H1 (cell line): ENCODE data around the gene CMIP. TPM values are rescaled to one million over a fixed set of nuclear protein-coding genes. Genes with fewer than 3 reads are reported as not detected.

Source experiments
- CTCF ChIA-PET: fragments of 300-600 bp; sonication (Branson Sonifier 250); formaldehyde crosslinking; loops from one replicate; lab custom pipeline; 2021; ENCODE audit not compliant: partially characterized antibody; lab: Charles Lee
- POLR2A ChIA-PET: fragments of 300-600 bp; sonication (Branson Sonifier 250); formaldehyde crosslinking; loops from one replicate; lab custom pipeline; 2021; ENCODE audit warnings: inconsistent platforms; ENCODE audit not compliant: partially characterized antibody; lab: Charles Lee
- DNase-seq, 2 experiments: peaks; one replicate each; pipeline versions ENCODE4 v3.0.0 to v3.0.0-alpha.2; 2010 to 2022; ENCODE audit warnings: low spot score in 2 of 2, low read depth in 1 of 2, mixed read lengths in 1 of 2
- FAIRE-seq: peaks from 2 replicates; lab custom pipeline; 2011; peaks lifted over from hg19 to GRCh38; lab: Jason Lieb, UNC
- H2AFZ ChIP-seq: 2 replicates; pipeline ENCODE4 v1.8.1; 2012; ENCODE audit warnings: low read length, inconsistent platforms
- H2AK5ac ChIP-seq: 2 replicates; pipeline ENCODE4 v1.6.1; 2013; ENCODE audit warnings: low read depth, low read length
- H2BK120ac ChIP-seq: replicated peaks from 2 replicates; pipeline ENCODE3; 2013; ENCODE audit warnings: low read depth, low read length, inconsistent platforms
- H2BK12ac ChIP-seq: 2 replicates; pipeline ENCODE4 v1.6.1; 2013; ENCODE audit warnings: low read depth, low read length
- H2BK15ac ChIP-seq: 2 replicates; pipeline ENCODE4 v1.6.1; 2013; ENCODE audit warnings: low read length
- H2BK20ac ChIP-seq: 2 replicates; pipeline ENCODE4 v1.6.1; 2013; ENCODE audit warnings: low read length
- H2BK5ac ChIP-seq: 2 replicates; pipeline ENCODE4 v1.6.1; 2013; ENCODE audit warnings: low read depth, low read length
- H3K14ac ChIP-seq: 2 replicates; pipeline ENCODE4 v1.6.1; 2013; ENCODE audit warnings: inconsistent platforms; ENCODE audit not compliant: insufficient read length
- H3K18ac ChIP-seq: 2 replicates; pipeline ENCODE4 v1.6.1; 2013; ENCODE audit warnings: low read length; ENCODE audit errors: extremely low read depth
- H3K23ac ChIP-seq: 2 replicates; pipeline ENCODE4 v1.6.1; 2013; ENCODE audit warnings: inconsistent platforms; ENCODE audit not compliant: insufficient read length
- H3K23me2 ChIP-seq: 2 replicates; pipeline ENCODE4 v1.6.1; 2013; ENCODE audit warnings: low read depth, low read length
- H3K27ac ChIP-seq: 2 replicates; pipeline ENCODE4 v1.6.1; 2011; ENCODE audit warnings: low read depth, low read length, inconsistent platforms
- H3K27me3 ChIP-seq, 4 experiments: replicated peaks in 1 of 4; 1 replicate in 1 of 4; 2 replicates in 3 of 4; pipeline versions ENCODE4 v1.6.1 to v1.8.1; 2011 to 2013; ENCODE audit warnings: low read length in 3 of 4, mild to moderate bottlenecking in 3 of 4, inconsistent platforms in 2 of 4, mixed read lengths in 2 of 4, moderate library complexity in 1 of 4; ENCODE audit not compliant: control insufficient read depth in 3 of 4, insufficient read depth in 3 of 4; ENCODE audit errors: extremely low read depth in 1 of 4
- H3K36me3 ChIP-seq, 4 experiments: 2 replicates each; pipeline versions ENCODE4 v1.6.1 to v1.8.1; 2011 to 2013; ENCODE audit warnings: mild to moderate bottlenecking in 4 of 4, low read length in 3 of 4, moderate library complexity in 2 of 4, control low read depth in 1 of 4, inconsistent platforms in 1 of 4; ENCODE audit not compliant: insufficient read depth in 4 of 4, control insufficient read depth in 2 of 4
- H3K4ac ChIP-seq: replicated peaks from 2 replicates; pipeline ENCODE3; 2013; ENCODE audit warnings: low read length, low read depth, mixed read lengths, inconsistent platforms; ENCODE audit not compliant: insufficient read length
- H3K4me1 ChIP-seq, 4 experiments: replicated peaks in 1 of 4; 1 replicate in 1 of 4; 2 replicates in 3 of 4; pipeline versions ENCODE4 v1.6.1 to v1.8.1; 2011 to 2013; ENCODE audit warnings: low read length in 3 of 4, inconsistent platforms in 2 of 4, mixed read lengths in 1 of 4; ENCODE audit not compliant: insufficient read depth in 4 of 4, control insufficient read depth in 3 of 4
- H3K4me2 ChIP-seq, 2 experiments: 2 replicates each; pipeline versions ENCODE4 v1.6.1 to v1.8.1; 2011 to 2013; ENCODE audit warnings: low read depth in 2 of 2, low read length in 2 of 2, control low read depth in 1 of 2, inconsistent platforms in 1 of 2, mild to moderate bottlenecking in 1 of 2; ENCODE audit not compliant: insufficient read depth in 1 of 2
- H3K4me3 ChIP-seq, 4 experiments: fragments of 200-600, 300-600 bp in 1 of 4; sonication (generic), shearing (Covaris generic), sonication (Bioruptor Twin) in 1 of 4; 2 replicates each; pipeline versions ENCODE4 v1.5.1 to v1.8.1; 2011 to 2016; ENCODE audit warnings: low read length in 4 of 4, low read depth in 3 of 4, control low read depth in 2 of 4, inconsistent platforms in 2 of 4, mild to moderate bottlenecking in 2 of 4, mixed read lengths in 1 of 4, moderate library complexity in 1 of 4; ENCODE audit not compliant: insufficient read depth in 2 of 4; ENCODE audit errors: extremely low read depth in 1 of 4
- H3K56ac ChIP-seq: replicated peaks from 2 replicates; pipeline ENCODE3; 2013; ENCODE audit warnings: low read depth, mild to moderate bottlenecking, mixed read lengths, low read length, inconsistent platforms; ENCODE audit not compliant: insufficient read length
- H3K79me1 ChIP-seq: 2 replicates; pipeline ENCODE4 v1.6.1; 2013; ENCODE audit warnings: low read depth, low read length, control low read depth
- H3K79me2 ChIP-seq, 2 experiments: 2 replicates each; pipeline versions ENCODE4 v1.6.1 to v1.8.1; 2012 to 2013; ENCODE audit warnings: low read length in 2 of 2, mild to moderate bottlenecking in 2 of 2, inconsistent platforms in 1 of 2; ENCODE audit not compliant: insufficient read depth in 2 of 2, control insufficient read depth in 1 of 2
- H3K9ac ChIP-seq, 4 experiments: replicated peaks in 1 of 4; 1 replicate in 1 of 4; 2 replicates in 3 of 4; pipeline versions ENCODE4 v1.6.1 to v1.8.1; 2011 to 2013; ENCODE audit warnings: low read depth in 3 of 4, low read length in 3 of 4, control low read depth in 2 of 4, mild to moderate bottlenecking in 2 of 4, moderate library complexity in 2 of 4, inconsistent platforms in 1 of 4; ENCODE audit errors: extremely low read depth in 1 of 4
- H3K9me3 ChIP-seq, 2 experiments: 2 replicates each; pipeline versions ENCODE4 v1.6.1 to v1.8.1; 2012 to 2013; ENCODE audit warnings: mild to moderate bottlenecking in 2 of 2, moderate library complexity in 2 of 2, control low read depth in 1 of 2, inconsistent platforms in 1 of 2, low read depth in 1 of 2, low read length in 1 of 2, mixed read lengths in 1 of 2; ENCODE audit not compliant: insufficient read depth in 2 of 2
- H4K20me1 ChIP-seq, 2 experiments: replicated peaks in 1 of 2; 2 replicates each; pipeline versions ENCODE3 to v1.8.1; 2011 to 2013; ENCODE audit warnings: inconsistent platforms in 2 of 2, low read length in 2 of 2, mild to moderate bottlenecking in 1 of 2; ENCODE audit not compliant: insufficient read depth in 2 of 2, control insufficient read depth in 1 of 2
- H4K5ac ChIP-seq: 2 replicates; pipeline ENCODE4 v1.6.1; 2013; ENCODE audit warnings: low read length, low read depth, mixed read lengths, inconsistent platforms; ENCODE audit not compliant: insufficient read length
- H4K8ac ChIP-seq: 2 replicates; pipeline ENCODE4 v1.8.0; 2013; ENCODE audit warnings: mild to moderate bottlenecking, moderate library complexity, low read length, inconsistent platforms; ENCODE audit not compliant: insufficient read depth; ENCODE audit errors: extremely low read depth
- H4K91ac ChIP-seq: replicated peaks from 2 replicates; pipeline ENCODE3; 2013; ENCODE audit warnings: low read length, mixed read lengths, inconsistent platforms; ENCODE audit not compliant: insufficient read length
- ATF3 ChIP-seq: IDR thresholded peaks from 2 replicates; pipeline ENCODE4 v1.6.1; 2011; ENCODE audit warnings: low read depth, mild to moderate bottlenecking, low read length; ENCODE audit not compliant: insufficient read depth
- CBX5 ChIP-seq: fragments of 300-800, 300-1000 bp; sonication (generic); IDR thresholded peaks from 2 replicates; pipeline ENCODE4 v1.7.1; 2016; ENCODE audit warnings: antibody characterized with exemption, low read length, low read depth
- CHD1 ChIP-seq: IDR thresholded peaks from 2 replicates; pipeline ENCODE4 v1.6.1; 2012; ENCODE audit warnings: low read depth, low read length, improper control_type of control experiment
- FOSL1 ChIP-seq: IDR thresholded peaks from 2 replicates; pipeline ENCODE4 v1.6.1; 2011; ENCODE audit warnings: mild to moderate bottlenecking, low read depth, low read length, moderate library complexity; ENCODE audit not compliant: insufficient read depth
- GABPA ChIP-seq: IDR thresholded peaks from 2 replicates; pipeline ENCODE4 v1.6.1; 2011; ENCODE audit warnings: mild to moderate bottlenecking, low read length, moderate library complexity, borderline replicate concordance; ENCODE audit not compliant: insufficient read depth
- KDM5A ChIP-seq: fragments of 200-600 bp; IDR thresholded peaks from 2 replicates; pipeline ENCODE4 v1.7.1; 2012; ENCODE audit warnings: mild to moderate bottlenecking, low read length, inconsistent platforms, mixed read lengths
- POU5F1 ChIP-seq: IDR thresholded peaks from 2 replicates; pipeline ENCODE4 v1.6.1; 2011; ENCODE audit warnings: low read depth, mild to moderate bottlenecking, low read length, moderate library complexity
- RAD21 ChIP-seq, 2 experiments: IDR thresholded peaks in 1 of 2; conservative IDR thresholded peaks in 1 of 2; 2 replicates each; pipeline ENCODE4 v1.6.1; 2011; ENCODE audit warnings: low read depth in 2 of 2, low read length in 2 of 2, improper control_type of control experiment in 1 of 2, inconsistent platforms in 1 of 2, mild to moderate bottlenecking in 1 of 2, moderate library complexity in 1 of 2
- SIN3A ChIP-seq, 2 experiments: IDR thresholded peaks in 1 of 2; conservative IDR thresholded peaks in 1 of 2; 2 replicates each; pipeline ENCODE4 v1.6.1; 2011 to 2012; ENCODE audit warnings: low read length in 2 of 2, improper control_type of control experiment in 1 of 2, low read depth in 1 of 2, mild to moderate bottlenecking in 1 of 2
- SP4 ChIP-seq: IDR thresholded peaks from 2 replicates; pipeline ENCODE4 v1.6.1; 2012; ENCODE audit warnings: low read length, inconsistent platforms
- TCF12 ChIP-seq: IDR thresholded peaks from 2 replicates; pipeline ENCODE4 v1.6.1; 2011; ENCODE audit warnings: low read depth, mild to moderate bottlenecking, low read length
- WGBS, 2 experiments: shearing (Covaris generic) in 1 of 2; methylation state at CpG; one replicate each; pipeline versions ENCODE4 v1.1.6 to v1.1.7; 2013 to 2015; ENCODE audit warnings: low lambda C conversion rate in 2 of 2, mixed read lengths in 2 of 2, inconsistent platforms in 1 of 2, low coverage in 1 of 2, missing lambda C conversion rate in 1 of 2; ENCODE audit not compliant: insufficient replicate concordance in 2 of 2, insufficient coverage in 1 of 2, insufficient read length in 1 of 2; ENCODE audit errors: extremely low coverage in 1 of 2, missing lambda C conversion rate in 1 of 2; 5-methylcytosine and 5-hydroxymethylcytosine counted together
- polyA plus RNA-seq, 7 experiments: library from polyadenylated mRNA; depleted of rRNA in 3 of 7; stranded (reverse) in 5 of 7; unstranded in 2 of 7; fragments of >200 nt in 5 of 7; fragments of 200-250 nt in 2 of 7; gene quantifications; 1 replicate in 5 of 7; 2 replicates in 1 of 7; 4 replicates in 1 of 7; pipeline versions ENCODE4 v1.2.1 to v1.2.3, GENCODE V29; 2011 to 2013; ENCODE audit warnings: missing spikeins in 2 of 7, mixed read lengths in 2 of 7
- total RNA-seq: library from RNA; stranded (reverse); fragmentation: NEBNext Ultra II Directional; extraction: Animal tissue kit (Norgen Biotek cat#: 25700); gene quantifications from 2 replicates; pipeline ENCODE4 v1.2.1, GENCODE V29; 2021

Gene CMIP
- total and polyA plus RNA-seq, 2 of the 8 experiments (the other 6 are each of a cell fraction or from before 2014, with no cell fraction given): 7.9 to 53.2 TPM

GRCh38 chr16:81401035-81401950 lies 43.3 kb upstream of the CMIP start:
- 87% methylated on average over 19 of the region's 19 CpGs; no CpG with 5 or more reads in 1 of the 2 experiments for WGBS, 2 experiments
- H4K5ac ChIP-seq: no peak overlapping the region
- H3K4me2 ChIP-seq: no peak overlapping the region
- DNase-seq (no peak), FAIRE-seq (no peak)
- no peaks in the 10 kb centered on the region; a peak in 2 of 7 replicates for H3K27me3 ChIP-seq
- H4K8ac ChIP-seq: 0 out of 2 replicates have a peak overlapping the region, but pooled peaks have one; percentile 3
- H4K91ac ChIP-seq: no peak overlapping the region
- no peak overlapping the region for H2BK15ac ChIP-seq
- H3K18ac ChIP-seq: no peak overlapping the region
- no peak overlapping the region for H3K4ac ChIP-seq
- H3K79me1 ChIP-seq: no peaks in the 10 kb centered on the region
- H3K56ac ChIP-seq: no peak overlapping the region
- H3K4me3 ChIP-seq: no peak overlapping the region
- H3K9ac ChIP-seq: no peak overlapping the region
- CTCF ChIA-PET: interaction anchor here (0.7 to 2.1 kb wide), 10 partner anchors 36 to 328 kb away, joined by 3 to 8 read pairs (median 4); no protein-coding TSS in a partner anchor
- peaks cover 0 to 5% (median 2%) of the 10 kb centered on the region in 4 experiments; a peak in 4 of 7 replicates for H3K4me1 ChIP-seq
- no peak overlapping the region for H2BK120ac ChIP-seq
- no peaks in the 10 kb centered on the region for H3K79me2 ChIP-seq
- no peak overlapping the region for H2AFZ ChIP-seq
- H3K36me3 ChIP-seq: no peaks in the 10 kb centered on the region
- no peak overlapping the region for H2BK20ac ChIP-seq
- H3K9me3 ChIP-seq: 0 out of 4 replicates have a peak, but pooled peaks cover 0 to 4% of the 10 kb centered on the region in 2 experiments
- no peak overlapping the region for H3K23ac ChIP-seq
- no peaks in the 10 kb centered on the region for H3K23me2 ChIP-seq
- no peak overlapping the region for H2BK5ac ChIP-seq
- H2AK5ac ChIP-seq: no peak overlapping the region
- POLR2A ChIA-PET: no interaction called here
- no peak overlapping the region for H3K14ac ChIP-seq
- no peak overlapping the region for H3K27ac ChIP-seq
- H4K20me1 ChIP-seq: no peaks in the 10 kb centered on the region
- no peak overlapping the region for H2BK12ac ChIP-seq
- TF ChIP-seq GABPA: no peak
- TF ChIP-seq CBX5: no peak
- TF ChIP-seq SIN3A (conservative IDR thresholded peaks at IDR 0.05 in 1 of 2, IDR thresholded peaks at IDR 0.05 in 1 of 2; ENCODE audit: low read depth in 1 of 2, low read length in 2 of 2): no peak
- TF ChIP-seq ATF3: no peak
- TF ChIP-seq KDM5A: no peak
- no peak for TF ChIP-seq RAD21 (IDR thresholded peaks at IDR 0.05 in 1 of 2, conservative IDR thresholded peaks at IDR 0.05 in 1 of 2; ENCODE audit: low read depth in 2 of 2, low read length in 2 of 2)
- no peak for TF ChIP-seq SP4
- TF ChIP-seq POU5F1: no peak
- no peak for TF ChIP-seq TCF12
- no peak for TF ChIP-seq CHD1
- TF ChIP-seq FOSL1: no peak
